ENCODE results near the gene ITGAE. TPM values are rescaled to one million over a fixed set of nuclear protein-coding genes. Genes with fewer than 3 reads are reported as not detected.

The ITGAE gene
- polyA plus RNA-seq, 3 donors: 66.6 to 102 (median 78.8) TPM

- Mint-ChIP-seq H3K4me3 (peak overlapping the region; percentile 41 to 55), H3K4me1 (peaks cover 12% of the 10 kb centered on the region), H3K27me3 (ENCODE audit: low read depth in 3 of 3) (peaks cover 1 to 4% (median 3%) of the 10 kb centered on the region in 3 donors), H3K36me3 (no peaks in the 10 kb centered on the region), H3K9me3 (peaks cover under 1 to 6% (median 2%) of the 10 kb centered on the region in 7 donors), H3K27ac (peak overlapping the region in 1 of 7 donors; percentile 75)
- H4K20me1 ChIP-seq (ENCODE audit: insufficient read depth, low read length): no peaks in the 10 kb centered on the region
- H3K79me2 ChIP-seq (ENCODE audit: insufficient read depth, low read length): no peaks in the 10 kb centered on the region
- no peaks in the 10 kb centered on the region for H3K36me3 ChIP-seq (replicated peaks in 1 of 2; ENCODE audit: control insufficient read depth in 1 of 2, insufficient read depth in 2 of 2, low read length in 2 of 2)
- H3K27me3 ChIP-seq (ENCODE audit: control insufficient read depth in 2 of 2, insufficient read depth in 2 of 2, low read length in 2 of 2): no peaks in the 10 kb centered on the region
- peak overlapping the region in 1 of 3 experiments; percentile 44 for H3K4me3 ChIP-seq (replicated peaks in 1 of 3; ENCODE audit: low read depth in 2 of 3, low read length in 3 of 3)
- H3K9me3 ChIP-seq (replicated peaks in 1 of 2; ENCODE audit: control insufficient read depth in 1 of 2, insufficient read depth in 1 of 2, low read length in 2 of 2): peaks cover 1 to 6% of the 10 kb centered on the region in 2 donors
- intact Hi-C loops (cut with micrococcal nuclease): no loop called here
- peak overlapping the region; percentile 64 for H3K4me2 ChIP-seq (replicated peaks; ENCODE audit: extremely low read depth, low read length, poor library complexity, severe bottlenecking)
- peaks cover 11 to 15% of the 10 kb centered on the region in 2 donors for H3K4me1 ChIP-seq (ENCODE audit: control insufficient read depth in 1 of 2, insufficient read depth in 2 of 2, low read length in 2 of 2)
- H3K27ac ChIP-seq (ENCODE audit: low read depth in 1 of 2, low read length in 2 of 2): no peak overlapping the region
- TF ChIP-seq CTCF (IDR thresholded peaks at IDR 0.05): no peak
- DNase-seq: peak; percentile 27 to 47 (median 39)
- H2AFZ ChIP-seq (ENCODE audit: insufficient read depth, low read depth, low read length, poor library complexity, severe bottlenecking): peak overlapping the region; percentile 83
- WGBS (ENCODE audit: insufficient coverage): 10% methylated on average over 50 of the region's 56 CpGs
- H3K9ac ChIP-seq (ENCODE audit: insufficient read depth, low read length, poor library complexity, severe bottlenecking): peak overlapping the region; percentile 40
Observed at GRCh38 chr17:3754458-3755334, 46.3 kb downstream of the ITGAE start.

GRCh38 chr17:3754066-3754457 lies 46.9 kb downstream of the ITGAE start:
- Histone ChIP-seq H4K20me1 (ENCODE audit: insufficient read depth, low read length) (no peaks in the 10 kb centered on the region), H3K27me3 (ENCODE audit: control insufficient read depth in 2 of 2, insufficient read depth in 2 of 2, low read length in 2 of 2) (no peaks in the 10 kb centered on the region), H3K27ac (ENCODE audit: low read depth in 1 of 2, low read length in 2 of 2) (no peak overlapping the region), H3K36me3 (replicated peaks in 1 of 2; ENCODE audit: control insufficient read depth in 1 of 2, insufficient read depth in 2 of 2, low read length in 2 of 2) (no peaks in the 10 kb centered on the region), H3K9me3 (replicated peaks in 1 of 2; ENCODE audit: control insufficient read depth in 1 of 2, insufficient read depth in 1 of 2, low read length in 2 of 2) (no peaks in the 10 kb centered on the region), H2AFZ (ENCODE audit: insufficient read depth, low read depth, low read length, poor library complexity, severe bottlenecking) (no peak overlapping the region), H3K79me2 (ENCODE audit: insufficient read depth, low read length) (no peaks in the 10 kb centered on the region), H3K4me1 (ENCODE audit: control insufficient read depth in 1 of 2, insufficient read depth in 2 of 2, low read length in 2 of 2) (peaks cover 11 to 15% of the 10 kb centered on the region in 2 donors), H3K9ac (ENCODE audit: insufficient read depth, low read length, poor library complexity, severe bottlenecking) (no peak overlapping the region), H3K4me3 (replicated peaks in 1 of 3; ENCODE audit: low read depth in 2 of 3, low read length in 3 of 3) (no peak overlapping the region), H3K4me2 (replicated peaks; ENCODE audit: extremely low read depth, low read length, poor library complexity, severe bottlenecking) (no peak overlapping the region)
- no peaks in the 10 kb centered on the region for H3K36me3 Mint-ChIP-seq
- peaks cover 0 to under 1% (median 0%) of the 10 kb centered on the region in 7 donors for H3K9me3 Mint-ChIP-seq
- peaks cover 15% of the 10 kb centered on the region for H3K4me1 Mint-ChIP-seq
- 97% methylated on average over 6 of the region's 18 CpGs for WGBS (ENCODE audit: insufficient coverage)
- intact Hi-C loops (cut with micrococcal nuclease): no loop called here
- H3K27ac Mint-ChIP-seq: peak overlapping the region in 1 of 7 donors; percentile 75
- no peak for TF ChIP-seq CTCF (IDR thresholded peaks at IDR 0.05)
- DNase-seq: no peak
- no peak overlapping the region for H3K4me3 Mint-ChIP-seq
- H3K27me3 Mint-ChIP-seq (ENCODE audit: low read depth in 3 of 3): peaks cover 1 to 4% (median 3%) of the 10 kb centered on the region in 3 donors
